Activated CD8-positive, alpha-beta memory T cell treated with anti-CD3 and anti-CD28 coated beads for 1 hour (primary cell): ENCODE data around the gene SNRPA1.

ENCODE experiments used
- DNase-seq, 2 donors: peaks; one replicate each; pipeline ENCODE4 v3.0.0-alpha.2; 2020; ENCODE audit warnings: low read depth in 1 of 2; ENCODE audit errors: extremely low read depth in 1 of 2

The SNRPA1 gene

GRCh38 chr15:101320501-101321052 is 25.5 kb upstream of the SNRPA1 start:
- peak; percentile 21 to 24 for DNase-seq

GRCh38 chr15:101318839-101319238 is 23.8 kb upstream of the SNRPA1 start:
- no peak for DNase-seq

- DNase-seq, result no peak
Measured at GRCh38 chr15:101318147-101318819, 23.2 kb upstream of the SNRPA1 start.

GRCh38 chr15:101317336-101317872 is 22.4 kb upstream of the SNRPA1 start:
- no peak for DNase-seq

GRCh38 chr15:101316529-101316928 is 21.5 kb upstream of the SNRPA1 start:
- DNase-seq, result no peak

- no peak for DNase-seq
Measured at GRCh38 chr15:101315736-101316135, 20.7 kb upstream of the SNRPA1 start.

GRCh38 chr15:101314336-101315125 is 19.5 kb upstream of the SNRPA1 start:
- DNase-seq, result no peak

GRCh38 chr15:101313041-101313761 is 18.2 kb upstream of the SNRPA1 start:
- DNase-seq, result no peak

GRCh38 chr15:101310508-101310907 is 15.5 kb upstream of the SNRPA1 start:
- no peak for DNase-seq

GRCh38 chr15:101310161-101310480 is 15.1 kb upstream of the SNRPA1 start:
- DNase-seq, result no peak

- no peak for DNase-seq
Measured at GRCh38 chr15:101309436-101310160, 14.6 kb upstream of the SNRPA1 start.

GRCh38 chr15:101308604-101309435 is 13.8 kb upstream of the SNRPA1 start:
- DNase-seq, result no peak

- no peak for DNase-seq
Measured at GRCh38 chr15:101307897-101308603, 13.0 kb upstream of the SNRPA1 start.

- no peak for DNase-seq
Measured at GRCh38 chr15:101307048-101307896, 12.2 kb upstream of the SNRPA1 start.

GRCh38 chr15:101306341-101307047 is 11.4 kb upstream of the SNRPA1 start:
- no peak for DNase-seq

- DNase-seq, result no peak
Measured at GRCh38 chr15:101305820-101306255, 10.8 kb upstream of the SNRPA1 start.

- DNase-seq, result no peak
Measured at GRCh38 chr15:101303408-101303807, 8.4 kb upstream of the SNRPA1 start.
